H1 (cell line): Measurements from ENCODE around the gene CD34.

Experiments used
- ASH2L ChIP-seq: fragments of 200-600, 300-600 bp; sonication (generic); IDR thresholded peaks from one replicate; pipeline ENCODE4 v1.7.1; 2017; ENCODE audit warnings: low read length
- EP300 ChIP-seq, 2 experiments: IDR thresholded peaks; 1 replicate in 1 of 2; 2 replicates in 1 of 2; pipeline ENCODE4 v1.6.1; 2011 to 2012; ENCODE audit warnings: low read depth in 2 of 2, low read length in 2 of 2, mild to moderate bottlenecking in 2 of 2, borderline replicate concordance in 1 of 2, inconsistent platforms in 1 of 2, moderate library complexity in 1 of 2
- FOSL1 ChIP-seq: IDR thresholded peaks from 2 replicates; pipeline ENCODE4 v1.6.1; 2011; ENCODE audit warnings: mild to moderate bottlenecking, low read depth, low read length, moderate library complexity; ENCODE audit not compliant: insufficient read depth
- JUND ChIP-seq: IDR thresholded peaks from 2 replicates; pipeline ENCODE4 v1.6.1; 2011; ENCODE audit warnings: mild to moderate bottlenecking, improper control_type of control experiment, low read length
- POLR2AphosphoS5 ChIP-seq: IDR thresholded peaks from 2 replicates; pipeline ENCODE4 v1.6.1; 2011; ENCODE audit warnings: low read depth, low read length
- RNF2 ChIP-seq: fragments of 200-900, 300-1000 bp; sonication (generic); IDR thresholded peaks from 2 replicates; pipeline ENCODE4 v1.7.1; 2016; ENCODE audit warnings: borderline replicate concordance, low read depth, mild to moderate bottlenecking, antibody characterized with exemption, low read length; ENCODE audit not compliant: poor library complexity, severe bottlenecking; ENCODE audit errors: missing control alignments
- SIX5 ChIP-seq: IDR thresholded peaks from 2 replicates; pipeline ENCODE4 v1.6.1; 2011; ENCODE audit warnings: mild to moderate bottlenecking, low read depth, low read length
- ZNF274 ChIP-seq: IDR thresholded peaks from 2 replicates; pipeline ENCODE4 v1.7.0; 2012; ENCODE audit warnings: low read length, borderline replicate concordance; ENCODE audit errors: extremely low read depth
- TF ChIP-seq, protein P1 (sequence below), 3 experiments: IDR thresholded peaks; 1 replicate in 2 of 3; 2 replicates in 1 of 3; pipeline versions ENCODE4 v1.5.1 to v1.6.1; 2011; ENCODE audit warnings: low read length in 3 of 3, mild to moderate bottlenecking in 3 of 3, inconsistent platforms in 2 of 3, low read depth in 1 of 3, moderate library complexity in 1 of 3; ENCODE audit not compliant: insufficient read depth in 1 of 3; ENCODE audit errors: control extremely low read depth in 1 of 3
- TF ChIP-seq, protein P2 (sequence below): IDR thresholded peaks from 2 replicates; pipeline ENCODE4 v1.6.1; 2011; ENCODE audit warnings: low read depth, mild to moderate bottlenecking, low read length; ENCODE audit not compliant: insufficient read depth

DNA sequence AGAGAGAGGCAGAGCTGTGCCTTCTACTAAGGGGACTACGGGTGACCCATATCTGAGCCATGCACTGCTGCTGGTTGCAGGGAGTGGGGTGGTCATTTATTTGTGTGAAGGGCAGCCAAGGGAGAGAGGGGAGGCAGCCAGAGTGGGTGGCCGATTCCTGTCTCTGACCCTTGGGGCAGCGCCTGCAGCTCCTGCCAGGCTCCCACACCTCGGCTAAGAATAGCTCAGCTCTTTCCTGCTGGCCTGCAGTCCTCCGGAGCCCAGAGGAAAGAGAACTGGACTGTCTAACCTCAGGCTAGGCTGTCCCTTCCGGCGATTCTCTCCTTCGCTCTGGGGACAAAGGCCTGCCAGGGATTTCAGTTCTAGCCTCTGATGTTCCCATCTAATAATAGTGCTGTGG is 11.6 kb upstream of the CD34 start:
- TF ChIP-seq, protein P1, sequence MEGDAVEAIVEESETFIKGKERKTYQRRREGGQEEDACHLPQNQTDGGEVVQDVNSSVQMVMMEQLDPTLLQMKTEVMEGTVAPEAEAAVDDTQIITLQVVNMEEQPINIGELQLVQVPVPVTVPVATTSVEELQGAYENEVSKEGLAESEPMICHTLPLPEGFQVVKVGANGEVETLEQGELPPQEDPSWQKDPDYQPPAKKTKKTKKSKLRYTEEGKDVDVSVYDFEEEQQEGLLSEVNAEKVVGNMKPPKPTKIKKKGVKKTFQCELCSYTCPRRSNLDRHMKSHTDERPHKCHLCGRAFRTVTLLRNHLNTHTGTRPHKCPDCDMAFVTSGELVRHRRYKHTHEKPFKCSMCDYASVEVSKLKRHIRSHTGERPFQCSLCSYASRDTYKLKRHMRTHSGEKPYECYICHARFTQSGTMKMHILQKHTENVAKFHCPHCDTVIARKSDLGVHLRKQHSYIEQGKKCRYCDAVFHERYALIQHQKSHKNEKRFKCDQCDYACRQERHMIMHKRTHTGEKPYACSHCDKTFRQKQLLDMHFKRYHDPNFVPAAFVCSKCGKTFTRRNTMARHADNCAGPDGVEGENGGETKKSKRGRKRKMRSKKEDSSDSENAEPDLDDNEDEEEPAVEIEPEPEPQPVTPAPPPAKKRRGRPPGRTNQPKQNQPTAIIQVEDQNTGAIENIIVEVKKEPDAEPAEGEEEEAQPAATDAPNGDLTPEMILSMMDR (IDR thresholded peaks at IDR 0.05; ENCODE audit: control extremely low read depth in 1 of 3, insufficient read depth in 1 of 3, low read depth in 1 of 3, low read length in 3 of 3) = no peak
- no peak for TF ChIP-seq POLR2AphosphoS5
- no peak for TF ChIP-seq ASH2L
- no peak for TF ChIP-seq FOSL1
- no peak for TF ChIP-seq EP300 (IDR thresholded peaks at IDR 0.05; ENCODE audit: borderline replicate concordance in 1 of 2, low read depth in 2 of 2, low read length in 2 of 2)
- no peak for TF ChIP-seq JUND
- no peak for TF ChIP-seq RNF2
- TF ChIP-seq, protein P2, sequence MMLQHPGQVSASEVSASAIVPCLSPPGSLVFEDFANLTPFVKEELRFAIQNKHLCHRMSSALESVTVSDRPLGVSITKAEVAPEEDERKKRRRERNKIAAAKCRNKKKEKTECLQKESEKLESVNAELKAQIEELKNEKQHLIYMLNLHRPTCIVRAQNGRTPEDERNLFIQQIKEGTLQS = no peak
- no peak for TF ChIP-seq ZNF274
- TF ChIP-seq SIX5 = no peak
